Measurements from ENCODE around the gene LIN54. TPM values are rescaled to one million over a fixed set of nuclear protein-coding genes. Genes with fewer than 3 reads are reported as not detected.

Gene LIN54
- total and polyA plus RNA-seq, 4 donors: 2.0 to 17.1 (median 5.2) TPM

GRCh38 chr4:82975792-82976191, 34.8 kb downstream of the LIN54 start (continued):
- TF ChIP-seq YY1 (IDR thresholded peaks at IDR 0.05): no peak
- no peak for TF ChIP-seq GABPA (IDR thresholded peaks at IDR 0.05 in 1 of 2, conservative IDR thresholded peaks at IDR 0.05 in 1 of 2)
- no peak for TF ChIP-seq RXRA (IDR thresholded peaks at IDR 0.05)

GRCh38 chr4:82969414-82969813, 41.2 kb downstream of the LIN54 start:
- H3K9me3 ChIP-seq (ENCODE audit: control insufficient read depth in 4 of 4, low read length in 3 of 4): no peaks in the 10 kb centered on the region
- TF ChIP-seq HNF4G (IDR thresholded peaks at IDR 0.05) (no peak), EGR1 (IDR thresholded peaks at IDR 0.05; ENCODE audit: low read depth in 2 of 2) (no peak), FOXA1 (IDR thresholded peaks at IDR 0.05) (no peak), ATF3 (IDR thresholded peaks at IDR 0.05) (no peak), GABPA (IDR thresholded peaks at IDR 0.05 in 1 of 2, conservative IDR thresholded peaks at IDR 0.05 in 1 of 2) (no peak), YY1 (IDR thresholded peaks at IDR 0.05) (no peak), RAD21 (IDR thresholded peaks at IDR 0.05) (no peak), SP1 (IDR thresholded peaks at IDR 0.05) (no peak), RXRA (IDR thresholded peaks at IDR 0.05) (no peak), JUND (IDR thresholded peaks at IDR 0.05) (no peak), HNF4A (conservative IDR thresholded peaks at IDR 0.05) (no peak), TAF1 (conservative IDR thresholded peaks at IDR 0.05) (no peak), MAX (IDR thresholded peaks at IDR 0.05) (no peak)

GRCh38 chr4:82968972-82969371, 41.7 kb downstream of the LIN54 start:
- no peak for DNase-seq (ENCODE audit: low spot score)
- H3K36me3 ChIP-seq (ENCODE audit: control insufficient read depth in 4 of 4, insufficient read depth in 3 of 4, low read depth in 1 of 4, low read length in 3 of 4): peaks cover 0 to 10% (median 5%) of the 10 kb centered on the region in 4 donors
- TF ChIP-seq HNF4A (conservative IDR thresholded peaks at IDR 0.05) (no peak), SP1 (IDR thresholded peaks at IDR 0.05) (no peak), ATF3 (IDR thresholded peaks at IDR 0.05) (no peak), RXRA (IDR thresholded peaks at IDR 0.05) (no peak), CTCF (IDR thresholded peaks at IDR 0.05; ENCODE audit: low read depth, low read length, missing input control) (no peak), JUND (IDR thresholded peaks at IDR 0.05) (no peak), YY1 (IDR thresholded peaks at IDR 0.05) (no peak), TAF1 (conservative IDR thresholded peaks at IDR 0.05) (no peak), GABPA (IDR thresholded peaks at IDR 0.05 in 1 of 2, conservative IDR thresholded peaks at IDR 0.05 in 1 of 2) (no peak), HNF4G (IDR thresholded peaks at IDR 0.05) (no peak)

More at GRCh38 chr4:82969414-82969813, 41.2 kb downstream of the LIN54 start:
- 86% methylated on average over 2 of the region's 2 CpGs for WGBS
- Histone ChIP-seq H3K4me1 (ENCODE audit: control insufficient read depth in 4 of 4, insufficient read depth in 4 of 4, low read length in 3 of 4) (no peaks in the 10 kb centered on the region), H3K9ac (ENCODE audit: low read depth in 1 of 2, low read length in 2 of 2) (no peak overlapping the region), H3K27ac (ENCODE audit: low read depth in 1 of 2, low read length in 2 of 2) (no peak overlapping the region), H3K36me3 (ENCODE audit: control insufficient read depth in 4 of 4, insufficient read depth in 3 of 4, low read depth in 1 of 4, low read length in 3 of 4) (peaks cover 0 to 10% (median 5%) of the 10 kb centered on the region in 4 donors), H3K4me3 (ENCODE audit: low read depth in 1 of 3, low read length in 3 of 3) (no peak overlapping the region), H3K27me3 (ENCODE audit: control insufficient read depth in 4 of 4, insufficient read depth in 4 of 4, low read length in 3 of 4) (no peaks in the 10 kb centered on the region)
- DNase-seq (ENCODE audit: low spot score): no peak

More at GRCh38 chr4:82968972-82969371, 41.7 kb downstream of the LIN54 start:
- no peak overlapping the region for H3K9ac ChIP-seq (ENCODE audit: low read depth in 1 of 2, low read length in 2 of 2)
- H3K9me3 ChIP-seq (ENCODE audit: control insufficient read depth in 4 of 4, low read length in 3 of 4): no peaks in the 10 kb centered on the region
- no peak overlapping the region for H3K4me3 ChIP-seq (ENCODE audit: low read depth in 1 of 3, low read length in 3 of 3)
- WGBS: 88% methylated on average over 4 of the region's 4 CpGs
- no peaks in the 10 kb centered on the region for H3K4me1 ChIP-seq (ENCODE audit: control insufficient read depth in 4 of 4, insufficient read depth in 4 of 4, low read length in 3 of 4)
- no peak overlapping the region for H3K27ac ChIP-seq (ENCODE audit: low read depth in 1 of 2, low read length in 2 of 2)
- no peaks in the 10 kb centered on the region for H3K27me3 ChIP-seq (ENCODE audit: control insufficient read depth in 4 of 4, insufficient read depth in 4 of 4, low read length in 3 of 4)
